Middle frontal gyrus (tissue), 1 donor: Measurements from ENCODE around the gene CLMP.
A peak's percentile ranks its signal among the peaks of the same experiment; 100 is the strongest.
"Not testable (repeated sequence)": the region's sequence is repeated elsewhere in the genome, so short reads cannot be mapped to it uniquely, and the experiment has no call there.

Source experiments
- DNase-seq: peaks from one replicate; pipeline ENCODE4 v3.0.0-alpha.2; 2015; ENCODE audit warnings: low spot score; ENCODE audit errors: extremely low spot score

CLMP gene

DNA sequence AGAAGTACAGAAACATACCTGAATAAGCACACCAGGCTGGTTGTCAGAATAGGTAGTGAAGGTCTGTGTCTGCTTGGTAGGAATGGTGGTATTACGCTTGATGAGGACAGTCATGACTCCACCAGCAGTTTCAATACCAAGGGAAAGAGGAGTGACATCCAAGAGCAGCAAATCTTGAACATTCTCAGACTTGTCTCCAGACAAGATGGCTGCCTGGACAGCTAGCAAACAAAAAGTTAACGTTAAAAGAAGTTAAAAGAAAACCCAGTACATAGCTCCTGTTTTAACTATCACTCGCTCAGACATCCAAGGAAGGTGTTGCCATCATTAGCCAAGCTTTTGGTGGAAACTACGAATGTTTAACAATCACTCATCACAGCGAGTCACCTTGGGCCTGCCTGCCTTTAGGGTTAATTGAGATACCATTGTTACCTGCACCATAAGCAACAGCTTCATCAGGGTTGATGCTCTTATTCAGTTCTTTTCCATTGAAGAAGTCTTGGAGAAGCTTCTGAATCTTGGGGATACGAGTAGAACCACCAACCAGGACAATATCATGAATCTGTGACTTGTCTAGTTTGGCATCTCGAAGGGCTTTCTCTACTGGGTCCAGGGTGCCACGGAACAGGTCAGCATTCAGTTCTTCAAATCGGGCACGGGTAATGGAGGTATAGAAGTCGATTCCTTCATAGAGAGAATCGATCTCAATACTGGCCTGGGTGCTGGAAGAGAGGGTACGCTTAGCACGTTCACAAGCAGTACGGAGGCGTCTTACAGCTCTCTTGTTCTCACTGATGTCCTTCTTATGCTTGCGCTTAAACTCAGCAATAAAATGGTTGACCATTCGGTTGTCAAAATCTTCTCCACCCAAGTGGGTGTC is 135.8 kb downstream of the CLMP start:
- DNase-seq: not testable (repeated sequence)

DNA sequence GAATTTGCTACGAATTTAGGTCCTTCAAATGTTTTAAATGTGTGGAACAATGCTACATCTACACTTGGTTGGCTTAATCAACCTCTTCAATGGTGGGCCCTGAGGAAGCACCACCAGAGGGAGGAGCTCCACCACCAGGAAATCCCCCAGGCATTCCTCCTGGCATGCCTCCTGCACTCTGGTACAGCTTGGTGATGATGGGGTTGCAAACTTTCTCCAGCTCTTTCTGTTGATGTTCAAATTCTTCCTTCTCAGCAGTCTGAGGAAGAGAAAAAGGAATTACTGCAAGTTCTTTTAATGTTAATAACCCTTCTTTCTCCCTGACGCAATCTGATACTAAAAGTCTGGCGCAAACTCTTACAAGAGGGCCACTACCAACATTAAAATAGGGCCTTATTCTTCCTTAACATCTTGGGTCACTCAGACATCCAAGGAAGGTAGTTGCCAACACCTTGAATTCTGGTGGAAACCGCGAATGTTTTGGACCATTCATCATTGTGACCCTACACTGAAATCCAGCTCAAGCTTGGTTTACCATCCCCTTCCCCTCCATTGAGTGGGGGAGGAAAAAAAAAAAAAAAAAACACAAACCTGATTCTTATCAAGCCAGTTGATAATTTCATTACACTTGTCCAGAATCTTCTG is 137.3 kb downstream of the CLMP start:
- DNase-seq: no peak

DNA sequence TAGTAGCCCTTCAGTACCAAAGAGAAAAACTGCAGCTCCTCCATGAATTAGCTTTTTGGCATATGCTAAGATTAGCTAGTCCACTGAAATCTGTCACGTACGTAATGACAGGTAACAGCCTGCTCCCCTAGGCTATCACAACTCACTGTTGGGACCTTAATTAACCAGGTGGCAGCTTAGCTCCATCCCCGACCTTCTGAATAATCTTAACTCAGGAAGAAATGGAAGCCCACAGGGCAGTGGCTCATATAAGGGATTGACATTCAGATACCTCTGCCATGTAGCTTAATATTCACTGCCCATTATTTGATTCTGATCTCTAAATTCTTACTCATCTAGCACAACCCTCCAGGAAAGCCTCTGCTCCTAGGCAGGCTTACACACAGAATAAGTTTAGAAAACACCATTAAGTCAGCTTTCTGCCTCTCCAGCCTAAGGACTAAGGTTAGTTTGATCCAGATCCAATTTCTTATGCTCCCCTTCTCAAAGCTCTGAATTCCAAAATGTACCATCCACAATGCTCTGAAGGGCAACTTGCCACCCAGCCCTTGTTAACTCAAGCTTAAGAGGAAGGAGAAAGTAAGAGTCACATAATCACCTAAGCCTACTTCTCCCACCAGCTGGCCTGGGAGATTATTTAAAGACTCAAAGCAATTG is 138.1 kb downstream of the CLMP start:
- no peak for DNase-seq

DNA sequence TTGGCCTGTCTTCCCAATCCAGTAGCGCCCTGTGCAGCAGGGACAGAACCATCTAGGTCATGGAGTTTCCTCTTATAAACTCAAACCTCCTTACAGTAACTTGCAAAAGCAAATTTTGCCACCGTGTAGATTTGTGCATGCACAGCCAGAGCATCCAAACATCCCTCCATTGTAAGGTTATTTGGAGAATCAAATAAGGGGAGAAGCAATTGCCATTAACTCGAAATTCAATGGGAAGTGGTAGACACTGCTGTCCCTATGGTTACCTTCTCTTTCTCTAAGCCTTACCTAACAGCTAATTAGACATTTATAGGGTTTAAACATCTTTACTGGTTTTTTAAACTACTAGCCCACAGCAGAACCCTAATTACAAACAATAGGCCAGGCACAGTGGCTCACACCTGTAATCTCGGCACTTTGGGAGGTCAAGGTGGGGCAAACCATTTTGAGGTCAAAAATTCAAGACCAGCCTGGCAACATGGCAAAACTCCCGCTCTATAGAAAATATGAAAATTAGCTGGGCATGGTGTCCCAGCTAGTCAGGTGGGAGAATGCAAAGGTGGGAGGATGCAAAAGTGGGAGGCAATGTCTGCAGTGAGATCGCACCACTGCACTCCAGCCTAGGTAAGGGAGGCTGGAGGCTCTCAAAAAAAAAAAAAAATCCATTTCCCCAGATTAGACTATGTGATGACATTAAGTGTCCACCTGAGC is 139.7 kb downstream of the CLMP start:
- DNase-seq: no peak

DNA sequence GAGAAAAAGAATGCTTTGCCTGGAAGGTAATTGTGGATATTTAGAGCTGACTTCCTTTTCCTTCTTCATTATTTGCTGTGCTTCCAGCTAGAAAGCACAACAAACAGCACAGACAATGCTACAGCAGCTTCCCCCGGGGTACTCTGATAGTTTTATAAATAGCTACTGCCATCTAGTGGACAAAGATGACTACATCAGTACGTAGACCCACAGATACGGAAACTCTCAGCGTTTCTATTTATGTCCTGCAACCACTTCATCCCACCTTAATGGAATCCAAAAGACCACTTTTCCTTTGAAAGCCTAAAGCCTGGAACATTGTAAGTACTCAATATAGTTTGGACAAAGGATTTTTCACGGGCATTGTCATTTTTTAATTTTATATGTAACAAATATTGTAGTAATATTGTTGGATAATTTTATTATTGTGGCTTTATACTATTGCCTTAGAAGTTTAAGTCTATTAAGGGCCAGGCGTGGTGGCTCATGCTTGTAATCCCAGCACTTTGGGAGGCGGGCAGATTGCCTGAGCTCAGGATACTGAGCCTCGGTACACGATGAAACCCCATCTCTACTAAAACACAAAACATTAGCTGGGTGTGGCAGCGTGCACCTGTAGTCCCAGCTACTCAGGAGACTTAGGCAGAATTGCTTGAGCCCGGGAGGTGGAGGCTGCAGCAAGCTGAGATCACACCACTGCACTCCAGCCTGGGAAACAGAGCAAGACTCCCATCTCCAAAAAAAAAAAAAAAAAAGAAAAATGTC is 140.6 kb downstream of the CLMP start:
- peak; percentile 72 for DNase-seq

DNA sequence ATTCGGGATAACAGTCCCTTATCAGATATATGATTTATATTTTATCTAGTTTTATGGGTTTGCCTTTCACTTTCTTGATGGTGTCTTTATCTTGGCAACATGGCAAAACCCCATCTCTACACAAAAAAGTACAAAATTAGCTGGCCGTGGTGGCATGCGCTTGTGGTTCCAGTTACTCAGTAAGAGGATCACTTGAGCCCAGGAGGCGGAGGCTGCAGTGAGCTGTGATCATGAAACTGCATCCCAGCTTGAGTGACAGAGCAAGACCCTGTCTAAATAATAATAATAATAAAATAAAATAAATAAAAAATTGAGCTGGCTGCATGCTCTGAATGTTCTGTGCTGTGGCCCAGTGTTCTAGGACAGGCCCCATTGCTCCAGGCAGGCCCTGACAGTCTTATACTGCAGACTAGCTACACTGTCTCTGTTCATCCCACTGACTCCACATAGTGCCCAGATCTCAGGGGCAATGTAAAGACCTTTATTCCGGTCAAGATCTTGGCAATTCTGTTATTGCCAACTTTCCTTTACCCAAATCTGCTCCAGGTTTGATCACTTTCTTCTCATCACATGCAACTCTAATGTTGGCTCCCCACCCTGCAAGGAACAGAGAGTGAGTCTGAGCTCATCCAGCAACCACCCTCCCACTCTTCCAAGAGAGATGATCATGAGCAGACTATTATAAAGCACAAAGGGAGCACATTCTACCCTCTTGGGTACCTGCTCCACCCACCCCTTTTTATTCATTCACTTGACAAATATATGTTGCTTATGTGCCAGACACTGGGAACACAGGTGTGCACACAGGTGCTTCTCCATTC is 141.9 kb downstream of the CLMP start:
- no peak for DNase-seq

DNA sequence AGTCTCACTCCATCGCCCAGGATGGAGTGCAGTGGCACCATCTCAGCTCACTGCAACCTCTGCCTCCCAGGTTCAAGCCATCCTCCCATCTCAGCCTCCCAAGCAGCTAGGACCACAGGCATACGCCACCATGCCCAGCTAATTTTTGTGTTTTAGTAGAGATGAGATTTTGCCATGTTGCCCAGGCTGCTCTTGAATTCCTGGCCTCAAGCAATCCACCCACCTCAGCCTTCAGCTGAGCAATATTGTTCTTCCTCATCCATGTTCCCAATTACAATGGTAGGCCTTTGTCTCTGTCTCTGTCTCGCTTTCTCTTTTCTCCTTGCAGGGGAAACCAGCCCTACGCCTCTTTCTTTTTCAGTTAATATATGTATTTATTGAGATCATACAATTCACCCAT is 143.4 kb downstream of the CLMP start:
- DNase-seq: no peak

DNA sequence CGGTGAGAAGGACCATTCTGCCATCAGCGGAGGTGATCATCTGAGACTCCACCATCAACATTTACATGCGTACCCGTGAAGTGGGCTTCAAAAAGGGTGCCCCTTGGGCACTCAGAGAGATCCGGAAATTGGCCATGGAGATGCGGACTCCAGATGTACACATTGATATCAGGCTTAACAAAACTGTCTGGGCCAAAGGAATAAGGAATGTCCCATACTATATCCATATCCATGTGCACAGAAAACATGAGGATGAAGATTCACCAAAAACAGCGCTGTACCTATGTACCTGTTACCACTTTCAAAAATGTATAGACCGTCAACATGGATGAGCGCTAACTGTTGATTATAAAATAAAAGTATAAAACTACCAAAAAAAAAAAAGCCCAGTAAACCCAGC is 143.9 kb downstream of the CLMP start:
- no peak for DNase-seq

DNA sequence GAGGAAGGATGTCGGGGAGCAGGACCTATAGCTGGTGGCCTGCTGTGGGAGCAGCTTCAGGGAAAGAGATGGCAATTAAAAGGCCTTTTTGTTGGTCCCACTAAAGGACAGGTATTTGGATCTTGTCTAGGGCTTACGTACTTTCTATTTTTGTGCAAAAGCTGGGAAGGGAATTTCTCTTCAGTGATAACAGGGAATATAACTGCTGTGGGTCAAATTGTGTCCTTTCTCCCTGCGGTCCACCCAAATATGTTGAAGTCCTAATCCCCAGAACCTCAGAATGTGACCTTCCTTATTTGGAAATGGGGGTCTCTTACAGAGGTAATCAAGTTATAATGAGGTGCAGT is 147.1 kb downstream of the CLMP start:
- DNase-seq: no peak

DNA sequence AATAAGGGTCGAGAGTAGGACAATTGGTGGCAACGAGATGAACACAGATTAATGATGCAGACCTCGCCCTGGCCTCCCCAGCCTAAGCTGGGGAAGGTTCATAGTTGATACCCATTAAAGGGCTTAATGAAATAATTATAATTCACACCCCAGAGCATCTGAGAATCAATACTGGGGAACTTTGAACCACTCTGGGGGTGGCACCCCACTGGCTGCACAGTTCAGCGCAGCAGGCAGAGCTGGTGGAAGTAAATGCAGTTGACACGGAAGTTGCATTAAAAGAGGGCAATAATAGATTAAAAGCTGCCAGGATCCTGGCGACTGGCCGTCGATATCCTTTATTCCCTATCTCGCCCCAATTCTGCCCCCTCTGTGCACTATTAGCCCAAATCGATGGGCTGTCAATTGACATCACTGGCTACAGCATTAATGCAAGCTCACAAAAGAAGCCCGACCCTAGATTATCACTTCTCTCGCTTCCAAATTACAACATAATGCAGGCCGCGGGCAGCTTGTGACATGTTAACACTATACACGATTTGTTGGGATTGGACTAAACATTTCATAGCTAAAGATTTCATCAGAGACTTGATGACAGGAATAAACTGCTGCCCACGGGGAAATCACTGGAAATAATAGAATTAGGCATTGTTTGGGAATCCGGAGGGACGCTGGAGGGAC is 147.6 kb downstream of the CLMP start:
- DNase-seq: no peak

DNA sequence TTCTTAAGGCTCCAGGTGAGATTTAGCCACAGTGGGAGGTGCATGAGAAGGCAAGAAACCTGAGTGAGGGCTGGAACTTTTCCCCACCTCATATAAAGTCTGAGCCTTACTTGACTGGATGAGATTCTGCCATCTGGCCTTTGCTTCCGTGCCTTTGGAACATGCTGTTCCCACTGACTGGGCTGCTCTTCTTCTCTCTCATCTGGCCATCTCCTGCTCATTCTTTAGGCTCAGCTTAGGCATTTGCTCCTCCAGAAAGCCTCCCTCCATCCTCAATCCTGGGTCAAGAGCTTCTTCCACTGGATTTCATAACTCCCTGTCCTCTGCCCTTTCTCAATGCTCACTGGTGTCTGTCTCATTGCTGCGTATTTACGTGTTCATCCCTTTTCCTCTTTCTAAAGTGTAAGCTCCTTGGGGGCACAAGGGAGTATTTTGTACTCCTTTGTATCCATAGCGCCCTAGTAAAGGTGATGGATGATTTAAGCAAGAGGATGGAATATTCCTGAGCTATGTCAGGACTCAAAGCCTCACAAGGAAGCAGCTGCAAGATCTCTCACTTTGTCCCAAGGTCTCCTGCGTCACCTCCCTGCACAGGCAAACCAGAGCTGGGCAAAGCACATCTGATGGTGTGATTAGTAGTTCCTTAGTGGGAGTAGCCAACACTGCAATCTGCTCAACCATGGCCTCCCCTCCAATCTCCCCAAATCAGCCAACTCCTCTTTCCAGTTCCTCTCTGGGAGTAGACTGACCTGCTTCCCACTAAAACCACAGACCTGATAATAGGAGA is 148.4 kb downstream of the CLMP start:
- no peak for DNase-seq

DNA sequence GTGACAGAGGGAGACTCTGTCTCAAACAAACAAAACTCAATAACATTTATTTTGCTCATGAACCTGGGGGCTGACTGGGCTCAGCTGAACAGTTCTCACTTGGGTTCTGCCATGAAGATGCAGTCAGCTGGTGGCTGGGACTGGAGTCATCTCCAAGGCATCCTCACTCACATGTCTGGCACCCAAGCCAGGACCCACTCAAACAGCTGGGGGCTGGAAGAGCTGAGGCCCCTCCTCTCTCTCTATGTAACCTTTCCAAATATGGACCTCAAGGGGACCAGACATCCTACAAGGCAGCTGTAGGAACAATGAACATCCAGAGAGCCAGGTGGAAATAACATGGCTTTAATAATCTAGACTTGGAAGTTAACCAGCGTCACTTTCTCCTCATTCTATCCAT is 149.9 kb downstream of the CLMP start:
- no peak for DNase-seq

DNA sequence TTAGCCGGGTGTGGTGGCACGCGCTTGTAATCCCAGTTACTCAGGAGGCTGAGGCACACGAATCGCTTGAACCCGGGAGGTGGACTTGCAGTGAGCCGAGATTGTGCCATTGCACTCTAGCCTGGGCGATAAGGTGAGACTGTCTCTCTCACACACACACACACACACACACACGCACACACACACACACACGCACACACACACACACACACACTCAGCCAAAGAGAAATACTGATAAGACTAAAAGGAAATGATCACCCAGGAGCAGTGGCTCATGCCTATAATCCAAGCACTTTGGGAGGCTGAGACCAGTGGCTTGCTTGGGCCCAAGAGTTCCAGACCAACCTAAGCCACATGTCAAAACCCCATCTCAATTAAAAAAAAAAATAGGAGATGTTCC is 153.9 kb downstream of the CLMP start:
- DNase-seq: no peak

DNA sequence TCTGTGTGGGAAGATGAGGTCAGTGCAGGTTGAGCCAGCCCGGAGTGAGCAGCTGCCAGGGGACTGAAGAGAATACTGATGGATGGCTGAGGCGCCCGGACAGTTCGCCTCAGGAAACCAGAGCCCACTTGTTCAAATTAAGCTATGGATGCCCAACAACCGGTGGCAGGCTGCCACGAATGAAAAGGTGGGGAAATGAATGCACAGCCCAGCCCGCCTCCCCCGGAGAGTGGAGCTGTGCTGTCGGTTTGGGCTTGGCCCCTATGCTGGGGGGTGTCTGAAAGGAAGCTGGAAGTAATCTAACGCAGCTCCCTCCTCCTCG is 155.0 kb downstream of the CLMP start:
- DNase-seq: no peak

DNA sequence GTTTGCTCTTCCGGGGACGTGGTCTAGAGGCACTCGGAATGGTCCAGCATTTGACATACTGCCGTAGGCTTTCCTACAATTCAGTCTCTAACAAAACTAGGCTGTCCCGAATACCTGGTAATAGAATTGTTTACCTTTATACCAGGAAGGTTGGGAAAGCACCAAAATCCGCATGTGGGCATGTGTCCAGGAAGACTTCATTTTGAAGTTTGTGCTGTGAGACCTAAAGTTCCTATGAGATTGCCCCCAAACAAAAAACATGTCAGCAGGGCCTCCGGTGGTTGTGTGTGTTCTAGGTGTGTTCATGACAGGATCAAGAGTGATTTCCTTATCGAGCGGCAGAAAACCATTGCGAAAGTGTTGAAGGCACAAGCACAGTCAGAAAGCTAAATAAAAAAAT is 159.2 kb downstream of the CLMP start:
- DNase-seq: no peak

DNA sequence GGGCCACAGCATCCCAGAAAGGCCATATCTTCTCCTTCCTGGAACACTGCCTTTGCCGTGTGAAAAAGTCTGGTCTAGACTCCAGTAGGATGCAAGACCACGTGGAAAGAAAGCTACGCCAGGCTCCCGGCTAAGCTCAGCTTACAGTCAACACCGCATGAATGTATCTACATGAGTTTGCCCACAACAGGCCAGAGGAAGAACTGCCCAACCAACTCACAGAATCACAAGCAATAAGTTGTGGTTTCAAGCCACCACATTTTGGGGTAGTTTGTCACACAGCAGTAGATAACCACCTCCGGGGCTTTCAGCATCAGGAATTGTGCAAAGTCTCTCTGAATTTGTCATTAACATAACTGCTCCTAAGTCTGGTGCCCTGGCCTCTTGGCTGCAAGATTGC is 160.5 kb downstream of the CLMP start:
- no peak for DNase-seq

DNA sequence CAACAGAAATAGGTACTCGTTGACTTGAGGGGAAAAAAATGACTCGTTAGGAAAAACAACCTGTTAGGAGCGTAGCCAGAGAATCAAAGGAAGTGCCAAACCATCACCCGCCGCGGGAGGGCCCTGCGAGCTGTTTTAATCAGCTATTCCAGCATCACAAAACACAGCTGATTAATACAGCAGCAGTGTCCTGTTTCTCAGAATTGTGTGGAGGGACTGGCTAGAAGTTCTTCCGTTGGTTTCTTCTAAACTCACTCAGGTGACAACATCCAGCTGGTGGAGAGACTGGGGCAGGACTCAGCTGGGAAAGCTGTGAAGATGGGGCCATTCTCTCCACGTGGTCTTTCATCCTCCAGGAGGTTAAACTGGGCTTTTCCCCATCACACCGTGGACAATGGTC is 161.2 kb downstream of the CLMP start:
- DNase-seq: no peak

DNA sequence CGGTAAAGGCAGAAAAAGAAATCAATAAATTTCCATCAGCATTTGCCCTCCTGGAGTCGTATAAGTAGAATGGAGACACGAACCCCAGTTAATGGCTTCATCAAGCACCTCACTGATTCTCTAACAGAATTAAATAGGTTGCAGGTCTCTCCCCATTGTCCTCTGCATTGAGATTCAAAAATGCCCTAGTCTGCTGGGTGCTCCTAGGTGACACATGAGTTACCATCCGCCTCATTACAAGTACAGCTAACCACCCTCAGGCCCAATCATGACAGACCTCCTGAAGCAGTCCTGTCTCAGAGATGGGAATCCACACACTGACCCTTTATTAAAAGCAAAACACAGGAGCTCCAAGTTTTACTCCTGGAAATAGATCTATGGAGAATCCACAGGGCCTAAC is 164.5 kb downstream of the CLMP start:
- DNase-seq: no peak

DNA sequence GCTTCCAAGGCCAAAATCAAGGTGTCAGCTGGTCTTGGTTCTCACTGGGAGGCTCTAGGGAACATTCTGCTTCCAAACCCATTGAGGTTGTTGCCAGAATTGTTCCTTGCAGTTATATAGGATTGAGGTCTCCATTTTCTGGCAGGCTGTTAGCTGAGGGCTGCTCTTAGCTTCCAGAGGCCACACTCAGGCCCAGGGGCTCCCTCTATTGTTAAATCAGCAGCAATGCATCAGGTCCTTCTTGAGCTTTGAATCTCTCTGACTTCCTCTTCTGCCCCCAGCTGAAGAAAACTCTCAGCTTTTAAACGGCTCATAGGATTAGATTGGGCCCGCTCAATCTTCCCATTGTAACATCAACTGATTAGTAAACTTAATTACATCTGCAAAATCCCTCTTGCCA is 174.1 kb downstream of the CLMP start:
- DNase-seq: no peak
